HEK293 (cell line): ENCODE data around the gene CRTC1.

Experiments
- CTCF ChIA-PET: fragments of 350-600 bp; formaldehyde crosslinking; extraction: SDS; loops from one replicate; lab custom pipeline; 2021; ENCODE audit warnings: antibody characterized with exemption; lab: Yijun Ruan, JAX
- POLR2A ChIA-PET: fragments of 300-600 bp; formaldehyde crosslinking; extraction: SDS; loops from one replicate; lab custom pipeline; 2020; ENCODE audit warnings: antibody characterized with exemption, inconsistent platforms; lab: Yijun Ruan, JAX
- H3K27ac ChIP-seq: fragments of 200-500 bp; sonication (Bioruptor generic); 2 replicates; pipeline ENCODE4 v1.5.1; 2014; ENCODE audit warnings: low read depth, low read length, control low read depth, inconsistent platforms; ENCODE audit errors: extremely low read depth
- H3K36me3 ChIP-seq, 2 experiments: fragments of 200-500 bp in 1 of 2; sonication (Bioruptor generic) in 1 of 2; 1 replicate in 1 of 2; 2 replicates in 1 of 2; pipeline ENCODE4 v1.5.1; 2014 to 2017; ENCODE audit warnings: inconsistent platforms in 2 of 2, low read length in 2 of 2; ENCODE audit not compliant: control insufficient read depth in 2 of 2, insufficient read depth in 1 of 2
- H3K4me1 ChIP-seq: fragments of 200-500 bp; sonication (Bioruptor generic); 2 replicates; pipeline ENCODE4 v1.5.1; 2014; ENCODE audit warnings: mild to moderate bottlenecking, low read length, inconsistent platforms; ENCODE audit not compliant: control insufficient read depth, insufficient read depth
- H3K4me3 ChIP-seq: 2 replicates; pipeline ENCODE4 v1.5.1; 2011; ENCODE audit warnings: low read depth, mild to moderate bottlenecking, control low read depth, low read length, moderate library complexity
- H3K9me3 ChIP-seq: fragments of 200-500 bp; sonication (Bioruptor generic); 2 replicates; pipeline ENCODE4 v1.5.1; 2014; ENCODE audit warnings: low read depth, low read length, inconsistent platforms; ENCODE audit not compliant: control insufficient read depth, insufficient read depth
- GLIS2 ChIP-seq: fragments of 450-650 bp; formaldehyde crosslinking; IDR thresholded peaks from 2 replicates; pipeline ENCODE4 v1.5.1; 2016; ENCODE audit warnings: missing biosample characterization, missing genetic modification characterization
- KLF1 ChIP-seq: fragments of 450-650 bp; formaldehyde crosslinking; IDR thresholded peaks from 2 replicates; pipeline ENCODE4 v1.5.1; 2016; ENCODE audit warnings: missing biosample characterization, missing genetic modification characterization
- PBX3 ChIP-seq: sonication (generic); formaldehyde crosslinking; IDR thresholded peaks from 2 replicates; pipeline ENCODE4 v1.8.1; 2022; ENCODE audit warnings: mild to moderate bottlenecking, moderate library complexity, missing genetic modification reagents
- SP3 ChIP-seq: fragments of 450-650 bp; formaldehyde crosslinking; IDR thresholded peaks from 2 replicates; pipeline ENCODE4 v1.5.1; 2016; ENCODE audit warnings: missing biosample characterization, missing genetic modification characterization
- SP7 ChIP-seq: fragments of 450-650 bp; formaldehyde crosslinking; IDR thresholded peaks from 2 replicates; pipeline ENCODE4 v1.5.1; 2016; ENCODE audit warnings: missing biosample characterization, missing genetic modification characterization
- YY1 ChIP-seq: fragments of 450-650 bp; formaldehyde crosslinking; IDR thresholded peaks from 2 replicates; pipeline ENCODE4 v1.5.1; 2018; ENCODE audit warnings: missing biosample characterization, missing genetic modification characterization
- YY2 ChIP-seq: fragments of 450-650 bp; formaldehyde crosslinking; IDR thresholded peaks from 2 replicates; pipeline ENCODE4 v1.5.1; 2016; ENCODE audit warnings: missing biosample characterization, missing genetic modification characterization
- ZBTB20 ChIP-seq: fragments of 450-650 bp; formaldehyde crosslinking; IDR thresholded peaks from 2 replicates; pipeline ENCODE4 v1.5.1; 2016; ENCODE audit warnings: missing biosample characterization, missing genetic modification characterization
- ZBTB6 ChIP-seq: fragments of 450-650 bp; formaldehyde crosslinking; IDR thresholded peaks from 2 replicates; pipeline ENCODE4 v1.5.1; 2017; ENCODE audit warnings: missing biosample characterization, missing genetic modification characterization
- ZBTB7A ChIP-seq: fragments of 450-650 bp; formaldehyde crosslinking; IDR thresholded peaks from 2 replicates; pipeline ENCODE4 v1.5.1; 2016; ENCODE audit warnings: low read depth, missing biosample characterization, missing genetic modification characterization
- ZFHX2 ChIP-seq: fragments of 450-650 bp; formaldehyde crosslinking; conservative IDR thresholded peaks from 2 replicates; pipeline ENCODE4 v1.5.1; 2016; ENCODE audit warnings: missing biosample characterization, missing genetic modification characterization
- ZNF121 ChIP-seq: fragments of 450-650 bp; formaldehyde crosslinking; IDR thresholded peaks from 2 replicates; pipeline ENCODE4 v1.5.1; 2016; ENCODE audit warnings: missing biosample characterization, missing genetic modification characterization
- ZNF132 ChIP-seq: fragments of 450-650 bp; formaldehyde crosslinking; IDR thresholded peaks from 2 replicates; pipeline ENCODE4 v1.5.1; 2017; ENCODE audit warnings: missing biosample characterization, missing genetic modification characterization, borderline replicate concordance
- ZNF140 ChIP-seq: fragments of 450-650 bp; formaldehyde crosslinking; IDR thresholded peaks from 2 replicates; pipeline ENCODE4 v1.5.1; 2016; ENCODE audit warnings: missing biosample characterization, missing genetic modification characterization
- ZNF221 ChIP-seq: fragments of 450-650 bp; formaldehyde crosslinking; IDR thresholded peaks from 2 replicates; pipeline ENCODE4 v1.5.1; 2017; ENCODE audit warnings: missing biosample characterization, missing genetic modification characterization, borderline replicate concordance
- ZNF223 ChIP-seq: fragments of 450-650 bp; formaldehyde crosslinking; IDR thresholded peaks from 2 replicates; pipeline ENCODE4 v1.5.1; 2016; ENCODE audit warnings: missing biosample characterization, missing genetic modification characterization
- ZNF302 ChIP-seq: fragments of 450-650 bp; formaldehyde crosslinking; IDR thresholded peaks from 2 replicates; pipeline ENCODE4 v1.5.1; 2016; ENCODE audit warnings: missing biosample characterization, missing genetic modification characterization, low read depth
- ZNF311 ChIP-seq: fragments of 450-650 bp; formaldehyde crosslinking; IDR thresholded peaks from 2 replicates; pipeline ENCODE4 v1.5.1; 2017; ENCODE audit warnings: missing biosample characterization, missing genetic modification characterization, borderline replicate concordance
- ZNF350 ChIP-seq: fragments of 450-650 bp; formaldehyde crosslinking; IDR thresholded peaks from 2 replicates; pipeline ENCODE4 v1.5.0; 2017; ENCODE audit warnings: missing biosample characterization, mild to moderate bottlenecking, missing genetic modification characterization
- ZNF391 ChIP-seq: fragments of 450-650 bp; formaldehyde crosslinking; IDR thresholded peaks from 2 replicates; pipeline ENCODE4 v1.5.1; 2016; ENCODE audit warnings: low read depth, missing biosample characterization, missing genetic modification characterization, borderline replicate concordance
- ZNF473 ChIP-seq: fragments of 450-650 bp; formaldehyde crosslinking; IDR thresholded peaks from 2 replicates; pipeline ENCODE4 v1.5.1; 2017; ENCODE audit warnings: missing biosample characterization, missing genetic modification characterization
- ZNF530 ChIP-seq: fragments of 450-650 bp; formaldehyde crosslinking; IDR thresholded peaks from 2 replicates; pipeline ENCODE4 v1.5.1; 2016; ENCODE audit warnings: low read depth, missing biosample characterization, missing genetic modification characterization
- ZNF654 ChIP-seq: fragments of 450-650 bp; formaldehyde crosslinking; IDR thresholded peaks from 2 replicates; pipeline ENCODE4 v1.5.1; 2016; ENCODE audit warnings: low read depth, missing biosample characterization, missing genetic modification characterization
- ZNF701 ChIP-seq: fragments of 450-650 bp; formaldehyde crosslinking; IDR thresholded peaks from 2 replicates; pipeline ENCODE4 v1.5.1; 2016; ENCODE audit warnings: missing biosample characterization, missing genetic modification characterization
- ZNF747 ChIP-seq: fragments of 450-650 bp; formaldehyde crosslinking; IDR thresholded peaks from 2 replicates; pipeline ENCODE4 v1.5.1; 2016; ENCODE audit warnings: missing biosample characterization, missing genetic modification characterization
- ZNF76 ChIP-seq: fragments of 450-650 bp; formaldehyde crosslinking; IDR thresholded peaks from 2 replicates; pipeline ENCODE4; 2016; ENCODE audit warnings: low read depth, missing biosample characterization, missing genetic modification characterization, borderline replicate concordance
- ZNF777 ChIP-seq: fragments of 450-650 bp; formaldehyde crosslinking; IDR thresholded peaks from 2 replicates; pipeline ENCODE4 v1.5.1; 2017; ENCODE audit warnings: missing biosample characterization, missing genetic modification characterization, borderline replicate concordance
- ZNF785 ChIP-seq: fragments of 450-650 bp; formaldehyde crosslinking; IDR thresholded peaks from 2 replicates; pipeline ENCODE4 v1.5.1; 2016; ENCODE audit warnings: missing biosample characterization, missing genetic modification characterization
- ZXDB ChIP-seq: fragments of 450-650 bp; formaldehyde crosslinking; IDR thresholded peaks from 2 replicates; pipeline ENCODE4 v1.5.1; 2016; ENCODE audit warnings: missing biosample characterization, missing genetic modification characterization
- TF ChIP-seq, protein P1 (sequence below): fragments of 450-650 bp; formaldehyde crosslinking; IDR thresholded peaks from 2 replicates; pipeline ENCODE4 v1.5.1; 2016; ENCODE audit warnings: missing biosample characterization, missing genetic modification characterization
- TF ChIP-seq, protein P2 (sequence below): fragments of 450-650 bp; formaldehyde crosslinking; IDR thresholded peaks from 2 replicates; pipeline ENCODE4 v1.5.1; 2016; ENCODE audit warnings: missing biosample characterization, missing genetic modification characterization

CRTC1 gene

GRCh38 chr19:18636183-18636968 is 47.1 kb upstream of the CRTC1 start (continued):
- TF ChIP-seq KLF1 (peak; percentile 99), SP7 (tag by site-specific recombination) (no peak), ZNF311 (no peak), ZNF76 (no peak), ZFHX2 (no peak; the same call in 1 of the 2 replicates), ZNF302 (tag by site-specific recombination) (no peak), ZNF221 (tag by site-specific recombination) (no peak), ZNF473 (no peak), ZNF350 (no peak), ZNF747 (tag by site-specific recombination) (no peak), ZNF140 (no peak)

- H3K27ac ChIP-seq = peak within 1 kb of the TSS; percentile 68; the same call in 1 of the 2 replicates
- H3K4me1 ChIP-seq = peaks cover 8% of the 10 kb centered on the region; the same call in 1 of the 2 replicates
- H3K36me3 ChIP-seq = no peaks in the 10 kb centered on the region; a peak in 1 of 3 replicates
- ChIA-PET POLR2A (interaction anchor here (0.6 to 0.7 kb wide), 2 partner anchors 45 to 48 kb away, joined by 3 to 6 read pairs; no protein-coding TSS in a partner anchor), CTCF (no interaction called here)
- H3K9me3 ChIP-seq = no peaks in the 10 kb centered on the region
- H3K4me3 ChIP-seq = peak within 1 kb of the TSS; percentile 86
- TF ChIP-seq ZNF654 (tag by site-specific recombination) (no peak), ZBTB6 (tag by site-specific recombination) (no peak), ZNF530 (tag by site-specific recombination) (no peak), ZBTB20 (peak; percentile 36; the same call in 1 of the 2 replicates), ZNF121 (tag by site-specific recombination) (no peak), PBX3 (CRISPR knock-in tag) (peak; percentile 64; the same call in 1 of the 2 replicates), ZBTB7A (0 out of 2 replicates have a peak, but pooled peaks have one; percentile 48), YY1 (0 out of 2 replicates have a peak, but pooled peaks have one; percentile 76), ZNF777 (tag by site-specific recombination) (peak; percentile 18; the same call in 1 of the 2 replicates), ZNF391 (tag by site-specific recombination) (0 out of 2 replicates have a peak, but pooled peaks have one; percentile 37), ZNF223 (tag by site-specific recombination) (no peak), ZXDB (tag by site-specific recombination) (0 out of 2 replicates have a peak, but pooled peaks have one; percentile 35), SP3 (tag by site-specific recombination) (no peak), ZNF701 (tag by site-specific recombination) (no peak), GLIS2 (tag by site-specific recombination) (peak; percentile 67), YY2 (tag by site-specific recombination) (peak; percentile 49; the same call in 1 of the 2 replicates), ZNF785 (no peak), ZNF132 (tag by site-specific recombination) (no peak)
- TF ChIP-seq, protein P1, sequence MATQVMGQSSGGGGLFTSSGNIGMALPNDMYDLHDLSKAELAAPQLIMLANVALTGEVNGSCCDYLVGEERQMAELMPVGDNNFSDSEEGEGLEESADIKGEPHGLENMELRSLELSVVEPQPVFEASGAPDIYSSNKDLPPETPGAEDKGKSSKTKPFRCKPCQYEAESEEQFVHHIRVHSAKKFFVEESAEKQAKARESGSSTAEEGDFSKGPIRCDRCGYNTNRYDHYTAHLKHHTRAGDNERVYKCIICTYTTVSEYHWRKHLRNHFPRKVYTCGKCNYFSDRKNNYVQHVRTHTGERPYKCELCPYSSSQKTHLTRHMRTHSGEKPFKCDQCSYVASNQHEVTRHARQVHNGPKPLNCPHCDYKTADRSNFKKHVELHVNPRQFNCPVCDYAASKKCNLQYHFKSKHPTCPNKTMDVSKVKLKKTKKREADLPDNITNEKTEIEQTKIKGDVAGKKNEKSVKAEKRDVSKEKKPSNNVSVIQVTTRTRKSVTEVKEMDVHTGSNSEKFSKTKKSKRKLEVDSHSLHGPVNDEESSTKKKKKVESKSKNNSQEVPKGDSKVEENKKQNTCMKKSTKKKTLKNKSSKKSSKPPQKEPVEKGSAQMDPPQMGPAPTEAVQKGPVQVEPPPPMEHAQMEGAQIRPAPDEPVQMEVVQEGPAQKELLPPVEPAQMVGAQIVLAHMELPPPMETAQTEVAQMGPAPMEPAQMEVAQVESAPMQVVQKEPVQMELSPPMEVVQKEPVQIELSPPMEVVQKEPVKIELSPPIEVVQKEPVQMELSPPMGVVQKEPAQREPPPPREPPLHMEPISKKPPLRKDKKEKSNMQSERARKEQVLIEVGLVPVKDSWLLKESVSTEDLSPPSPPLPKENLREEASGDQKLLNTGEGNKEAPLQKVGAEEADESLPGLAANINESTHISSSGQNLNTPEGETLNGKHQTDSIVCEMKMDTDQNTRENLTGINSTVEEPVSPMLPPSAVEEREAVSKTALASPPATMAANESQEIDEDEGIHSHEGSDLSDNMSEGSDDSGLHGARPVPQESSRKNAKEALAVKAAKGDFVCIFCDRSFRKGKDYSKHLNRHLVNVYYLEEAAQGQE (tag by site-specific recombination) = no peak
- TF ChIP-seq, protein P2, sequence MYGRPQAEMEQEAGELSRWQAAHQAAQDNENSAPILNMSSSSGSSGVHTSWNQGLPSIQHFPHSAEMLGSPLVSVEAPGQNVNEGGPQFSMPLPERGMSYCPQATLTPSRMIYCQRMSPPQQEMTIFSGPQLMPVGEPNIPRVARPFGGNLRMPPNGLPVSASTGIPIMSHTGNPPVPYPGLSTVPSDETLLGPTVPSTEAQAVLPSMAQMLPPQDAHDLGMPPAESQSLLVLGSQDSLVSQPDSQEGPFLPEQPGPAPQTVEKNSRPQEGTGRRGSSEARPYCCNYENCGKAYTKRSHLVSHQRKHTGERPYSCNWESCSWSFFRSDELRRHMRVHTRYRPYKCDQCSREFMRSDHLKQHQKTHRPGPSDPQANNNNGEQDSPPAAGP = 0 out of 2 replicates have a peak, but pooled peaks have one; percentile 25
These were observed 46.4 kb upstream of the CRTC1 start, which contains the start of gene KLHL26 for GRCh38 chr19:18636969-18637629. TSS of gene KLHL26 (plus strand) at chr19:18637028. CDS start at chr19:18637055, 27 bp downstream.
